ENCODE data around the gene TANC1. TPM values are rescaled to one million over a fixed set of nuclear protein-coding genes. Genes with fewer than 3 reads are reported as not detected.

Gene TANC1
- total RNA-seq, 1 donor from 2014 or later, result 36.9 TPM

DNA sequence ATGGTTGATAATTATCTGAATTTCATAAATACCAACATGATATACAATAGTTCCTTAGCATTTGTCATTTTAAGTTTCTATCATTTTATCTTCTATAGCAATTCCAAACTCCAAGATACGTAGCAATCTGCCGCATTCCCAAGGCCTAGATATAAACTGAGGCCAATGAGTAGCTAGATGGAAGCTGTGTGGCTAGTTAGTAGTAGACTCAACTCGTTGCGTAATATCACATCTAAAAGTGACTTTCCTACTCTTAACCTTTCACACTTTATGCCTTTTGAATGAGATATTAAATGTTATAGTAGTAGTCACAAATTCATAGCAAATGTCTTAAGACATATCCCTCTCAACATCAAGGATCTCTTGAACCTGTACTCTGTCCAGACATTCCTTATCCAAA, 284.5 kb downstream of the TANC1 start:
- Mint-ChIP-seq H3K27me3 (ENCODE audit: unreplicated experiment) (no peaks in the 10 kb centered on the region), H3K9me3 (ENCODE audit: unreplicated experiment) (no peaks in the 10 kb centered on the region), H3K27ac (ENCODE audit: unreplicated experiment) (no peak overlapping the region), H3K4me1 (ENCODE audit: unreplicated experiment) (peaks cover 8% of the 10 kb centered on the region), H3K4me3 (ENCODE audit: unreplicated experiment) (no peak overlapping the region), H3K36me3 (ENCODE audit: unreplicated experiment) (peaks cover 40% of the 10 kb centered on the region)
- DNase-seq (ENCODE audit: extremely low spot score, unreplicated experiment), result no peak
- TF ChIP-seq CTCF (IDR thresholded peaks at IDR 0.05), result no peak

DNA sequence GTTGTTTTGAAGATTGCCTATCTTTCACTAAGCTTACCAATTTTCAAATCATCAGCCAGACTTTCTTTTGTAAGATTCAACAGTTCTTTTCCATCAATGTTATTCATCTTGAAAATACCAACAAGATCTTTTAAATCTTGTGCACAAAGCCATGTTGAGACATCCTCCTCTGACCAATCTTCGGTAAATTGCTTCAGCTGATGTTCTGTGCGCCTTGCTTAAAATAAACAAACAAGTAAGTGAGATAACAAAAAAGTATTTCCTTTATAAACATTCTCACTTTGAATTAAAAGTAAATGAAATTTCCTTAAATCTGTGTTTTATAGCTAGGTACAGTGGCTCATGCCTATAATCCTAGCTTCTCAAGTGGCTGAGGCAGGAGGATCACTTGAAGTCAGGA, 287.7 kb downstream of the TANC1 start:
- no peaks in the 10 kb centered on the region for H3K9me3 Mint-ChIP-seq (ENCODE audit: unreplicated experiment)
- no peak for TF ChIP-seq CTCF (IDR thresholded peaks at IDR 0.05)
- H3K27ac Mint-ChIP-seq (ENCODE audit: unreplicated experiment), result no peak overlapping the region
- DNase-seq (ENCODE audit: extremely low spot score, unreplicated experiment), result no peak
- no peaks in the 10 kb centered on the region for H3K27me3 Mint-ChIP-seq (ENCODE audit: unreplicated experiment)
- no peak overlapping the region for H3K4me3 Mint-ChIP-seq (ENCODE audit: unreplicated experiment)
- peaks cover 10% of the 10 kb centered on the region for H3K4me1 Mint-ChIP-seq (ENCODE audit: unreplicated experiment)
- H3K36me3 Mint-ChIP-seq (ENCODE audit: unreplicated experiment), result peaks cover 31% of the 10 kb centered on the region

GRCh38 chr2:159262226-159262625, 293.8 kb downstream of the TANC1 start:
- Mint-ChIP-seq H3K27me3 (ENCODE audit: unreplicated experiment) (no peaks in the 10 kb centered on the region), H3K36me3 (ENCODE audit: unreplicated experiment) (peaks cover 24% of the 10 kb centered on the region), H3K4me1 (ENCODE audit: unreplicated experiment) (peaks cover 29% of the 10 kb centered on the region), H3K27ac (ENCODE audit: unreplicated experiment) (peak overlapping the region; percentile 80), H3K9me3 (ENCODE audit: unreplicated experiment) (no peaks in the 10 kb centered on the region), H3K4me3 (ENCODE audit: unreplicated experiment) (peak overlapping the region; percentile 6)
- DNase-seq (ENCODE audit: extremely low spot score, unreplicated experiment), result no peak
- no peak for TF ChIP-seq CTCF (IDR thresholded peaks at IDR 0.05)

DNA sequence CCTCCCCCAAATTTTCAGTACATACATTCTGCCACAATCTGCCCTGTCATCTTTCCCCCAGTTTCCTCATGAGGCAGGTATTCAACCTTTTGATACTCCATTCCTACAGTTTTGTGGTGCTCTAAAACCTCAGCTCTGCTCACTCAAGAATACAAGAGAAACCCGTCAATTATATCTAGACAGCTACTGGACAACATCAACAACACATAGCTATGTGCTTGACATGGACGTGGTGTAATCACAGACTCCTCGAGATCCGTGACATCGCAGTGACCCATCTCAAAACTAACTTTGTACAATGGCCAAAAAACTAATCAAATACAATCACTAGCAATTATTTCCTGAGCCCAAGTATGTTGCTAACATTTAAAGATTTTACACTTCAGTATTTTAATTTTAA, 294.5 kb downstream of the TANC1 start:
- DNase-seq (ENCODE audit: extremely low spot score, unreplicated experiment), result no peak
- TF ChIP-seq CTCF (IDR thresholded peaks at IDR 0.05), result no peak
- Mint-ChIP-seq H3K27me3 (ENCODE audit: unreplicated experiment) (no peaks in the 10 kb centered on the region), H3K4me3 (ENCODE audit: unreplicated experiment) (no peak overlapping the region), H3K27ac (ENCODE audit: unreplicated experiment) (peak overlapping the region; percentile 80), H3K9me3 (ENCODE audit: unreplicated experiment) (no peaks in the 10 kb centered on the region), H3K36me3 (ENCODE audit: unreplicated experiment) (peaks cover 24% of the 10 kb centered on the region), H3K4me1 (ENCODE audit: unreplicated experiment) (peaks cover 33% of the 10 kb centered on the region)

- peaks cover 28% of the 10 kb centered on the region for H3K36me3 Mint-ChIP-seq (ENCODE audit: unreplicated experiment)
- DNase-seq (ENCODE audit: extremely low spot score, unreplicated experiment), result no peak
- H3K4me3 Mint-ChIP-seq (ENCODE audit: unreplicated experiment), result no peak overlapping the region
- H3K4me1 Mint-ChIP-seq (ENCODE audit: unreplicated experiment), result peaks cover 29% of the 10 kb centered on the region
- H3K9me3 Mint-ChIP-seq (ENCODE audit: unreplicated experiment), result no peaks in the 10 kb centered on the region
- H3K27me3 Mint-ChIP-seq (ENCODE audit: unreplicated experiment), result no peaks in the 10 kb centered on the region
- TF ChIP-seq CTCF (IDR thresholded peaks at IDR 0.05), result no peak
- H3K27ac Mint-ChIP-seq (ENCODE audit: unreplicated experiment), result no peak overlapping the region
Measured at GRCh38 chr2:159265171-159265576, 296.7 kb downstream of the TANC1 start.
